ENCODE measurements around the gene ABI1. TPM values are rescaled to one million over a fixed set of nuclear protein-coding genes. Genes with fewer than 3 reads are reported as not detected.

Gene ABI1
- polyA plus RNA-seq, 1 donor from 2014 or later = 50.4 TPM

- no peak overlapping the region for H3K4me2 ChIP-seq (ENCODE audit: low read length)
- H2AFZ ChIP-seq (ENCODE audit: low read depth, low read length) = no peak overlapping the region
- H3K27ac ChIP-seq (ENCODE audit: low read length) = no peak overlapping the region
- no peaks in the 10 kb centered on the region for H3K9me2 ChIP-seq (ENCODE audit: insufficient read depth, low read length)
- H4K20me1 ChIP-seq (ENCODE audit: insufficient read depth) = no peaks in the 10 kb centered on the region
- no peaks in the 10 kb centered on the region for H3K27me3 ChIP-seq (ENCODE audit: insufficient read depth, low read depth, low read length)
- no peaks in the 10 kb centered on the region for H3K79me2 ChIP-seq (replicated peaks; ENCODE audit: insufficient read depth, low read length)
- H3K9ac ChIP-seq (ENCODE audit: low read length) = no peak overlapping the region
- no peaks in the 10 kb centered on the region for H3K9me3 ChIP-seq (ENCODE audit: low read length)
- TF ChIP-seq SMC3 (conservative IDR thresholded peaks at IDR 0.05; ENCODE audit: poor library complexity) = no peak
- TF ChIP-seq TAF1 (IDR thresholded peaks at IDR 0.05; ENCODE audit: low read depth) = no peak
- TF ChIP-seq EP300 (conservative IDR thresholded peaks at IDR 0.05; ENCODE audit: poor library complexity, severe bottlenecking) = no peak
- TF ChIP-seq EZH2 (IDR thresholded peaks at IDR 0.05; ENCODE audit: borderline replicate concordance, insufficient read depth, low read length, poor library complexity, severe bottlenecking) = no peak
- no peak for TF ChIP-seq POLR2AphosphoS5 (IDR thresholded peaks at IDR 0.05)
- TF ChIP-seq RAD21 (conservative IDR thresholded peaks at IDR 0.05) = no peak
- no peak for TF ChIP-seq CTCF (IDR thresholded peaks at IDR 0.05; ENCODE audit: poor library complexity, severe bottlenecking)
- no peak for TF ChIP-seq REST (IDR thresholded peaks at IDR 0.05; ENCODE audit: borderline replicate concordance)
- TF ChIP-seq MXI1 (conservative IDR thresholded peaks at IDR 0.05; ENCODE audit: poor library complexity, severe bottlenecking) = no peak
- H3F3A ChIP-seq (ENCODE audit: insufficient read depth, low read length, poor library complexity, severe bottlenecking) = no peaks in the 10 kb centered on the region
- no peak overlapping the region for H3K4me3 ChIP-seq (ENCODE audit: low read length)
- H3K36me3 ChIP-seq (ENCODE audit: insufficient read depth, low read length) = no peaks in the 10 kb centered on the region
Measured at GRCh38 chr10:26777686-26778085, 83.1 kb downstream of the ABI1 start.

- Histone ChIP-seq H3K9me3 (ENCODE audit: low read length) (no peaks in the 10 kb centered on the region), H3F3A (ENCODE audit: insufficient read depth, low read length, poor library complexity, severe bottlenecking) (no peaks in the 10 kb centered on the region), H3K4me3 (ENCODE audit: low read length) (no peak overlapping the region), H3K9me2 (ENCODE audit: insufficient read depth, low read length) (no peaks in the 10 kb centered on the region), H3K27ac (ENCODE audit: low read length) (no peak overlapping the region), H3K27me3 (ENCODE audit: insufficient read depth, low read depth, low read length) (no peaks in the 10 kb centered on the region), H3K4me2 (ENCODE audit: low read length) (no peak overlapping the region), H2AFZ (ENCODE audit: low read depth, low read length) (no peak overlapping the region), H4K20me1 (ENCODE audit: insufficient read depth) (no peaks in the 10 kb centered on the region), H3K36me3 (ENCODE audit: insufficient read depth, low read length) (no peaks in the 10 kb centered on the region), H3K9ac (ENCODE audit: low read length) (no peak overlapping the region), H3K79me2 (replicated peaks; ENCODE audit: insufficient read depth, low read length) (no peaks in the 10 kb centered on the region)
- TF ChIP-seq RAD21 (conservative IDR thresholded peaks at IDR 0.05) = no peak
- no peak for TF ChIP-seq POLR2AphosphoS5 (IDR thresholded peaks at IDR 0.05)
- no peak for TF ChIP-seq REST (IDR thresholded peaks at IDR 0.05; ENCODE audit: borderline replicate concordance)
- TF ChIP-seq EP300 (conservative IDR thresholded peaks at IDR 0.05; ENCODE audit: poor library complexity, severe bottlenecking) = no peak
- TF ChIP-seq MXI1 (conservative IDR thresholded peaks at IDR 0.05; ENCODE audit: poor library complexity, severe bottlenecking) = no peak
- TF ChIP-seq EZH2 (IDR thresholded peaks at IDR 0.05; ENCODE audit: borderline replicate concordance, insufficient read depth, low read length, poor library complexity, severe bottlenecking) = no peak
- no peak for TF ChIP-seq CTCF (IDR thresholded peaks at IDR 0.05; ENCODE audit: poor library complexity, severe bottlenecking)
- no peak for TF ChIP-seq SMC3 (conservative IDR thresholded peaks at IDR 0.05; ENCODE audit: poor library complexity)
- TF ChIP-seq TAF1 (IDR thresholded peaks at IDR 0.05; ENCODE audit: low read depth) = no peak
Measured at GRCh38 chr10:26776258-26776657, 84.5 kb downstream of the ABI1 start.
